ENCODE results near the gene TLL2. TPM values are rescaled to one million over a fixed set of nuclear protein-coding genes. Genes with fewer than 3 reads are reported as not detected.

TLL2 gene
- total RNA-seq, 2 donors from 2014 or later, result 0.24 to 0.96 TPM

GRCh38 chr10:96346295-96346694 lies 167.4 kb downstream of the TLL2 start:
- Histone ChIP-seq H3K9me3 (peaks cover 0 to 9% of the 10 kb centered on the region in 2 donors), H3K27me3 (no peaks in the 10 kb centered on the region), H3K36me3 (no peaks in the 10 kb centered on the region), H3K4me3 (no peak overlapping the region), H3K4me1 (no peaks in the 10 kb centered on the region), H3K27ac (no peak overlapping the region)
- no peak for DNase-seq (ENCODE audit: low spot score)
- TF ChIP-seq CTCF (IDR thresholded peaks at IDR 0.05), result no peak

GRCh38 chr10:96345222-96345621 lies 168.5 kb downstream of the TLL2 start:
- H3K36me3 ChIP-seq, result no peaks in the 10 kb centered on the region
- DNase-seq (ENCODE audit: low spot score), result no peak
- H3K27me3 ChIP-seq, result no peaks in the 10 kb centered on the region
- H3K27ac ChIP-seq, result no peak overlapping the region
- H3K4me3 ChIP-seq, result no peak overlapping the region
- H3K4me1 ChIP-seq, result no peaks in the 10 kb centered on the region
- peaks cover 0 to 9% of the 10 kb centered on the region in 2 donors for H3K9me3 ChIP-seq
- TF ChIP-seq CTCF (IDR thresholded peaks at IDR 0.05), result no peak

- no peak for DNase-seq (ENCODE audit: low spot score)
- Histone ChIP-seq H3K9me3 (peaks cover 0 to 9% of the 10 kb centered on the region in 2 donors), H3K4me3 (no peak overlapping the region), H3K4me1 (peaks cover 0 to 10% of the 10 kb centered on the region in 2 donors), H3K27me3 (no peaks in the 10 kb centered on the region), H3K27ac (no peak overlapping the region), H3K36me3 (no peaks in the 10 kb centered on the region)
- no peak for TF ChIP-seq CTCF (IDR thresholded peaks at IDR 0.05)
These were observed 169.5 kb downstream of the TLL2 start for GRCh38 chr10:96344178-96344577.

GRCh38 chr10:96342402-96342801 lies 171.3 kb downstream of the TLL2 start:
- Histone ChIP-seq H3K27me3 (no peaks in the 10 kb centered on the region), H3K36me3 (no peaks in the 10 kb centered on the region), H3K4me3 (no peak overlapping the region), H3K4me1 (peaks cover 0 to 11% of the 10 kb centered on the region in 2 donors), H3K27ac (no peak overlapping the region), H3K9me3 (peaks cover 0 to 9% of the 10 kb centered on the region in 2 donors)
- TF ChIP-seq CTCF (IDR thresholded peaks at IDR 0.05), result no peak
- DNase-seq (ENCODE audit: low spot score), result no peak

- H3K36me3 ChIP-seq, result no peaks in the 10 kb centered on the region
- H3K4me1 ChIP-seq, result peaks cover 0 to 11% of the 10 kb centered on the region in 2 donors
- H3K27ac ChIP-seq, result no peak overlapping the region
- H3K27me3 ChIP-seq, result no peaks in the 10 kb centered on the region
- no peak overlapping the region for H3K4me3 ChIP-seq
- TF ChIP-seq CTCF (IDR thresholded peaks at IDR 0.05), result no peak
- DNase-seq (ENCODE audit: low spot score), result no peak
- peaks cover 0 to 9% of the 10 kb centered on the region in 2 donors for H3K9me3 ChIP-seq
These were observed 172.2 kb downstream of the TLL2 start for GRCh38 chr10:96341219-96342182.
